Mesothelial cell of epicardium (in vitro differentiated cells): ENCODE data around the gene DNAH8. TPM values are rescaled to one million over a fixed set of nuclear protein-coding genes. Genes with fewer than 3 reads are reported as not detected.

Source experiments
- DNase-seq, 2 experiments: peaks; one replicate each; pipeline ENCODE4 v3.0.0; 2021; ENCODE audit warnings: low spot score in 2 of 2; ENCODE audit not compliant: unreplicated experiment in 2 of 2
- H3K27ac Mint-ChIP-seq: 2 replicates; pipeline ENCODE4 v1.8.0; 2021; ENCODE audit warnings: mixed read lengths
- H3K27me3 Mint-ChIP-seq: 2 replicates; pipeline ENCODE4 v1.8.0; 2021; ENCODE audit warnings: low read depth, mixed read lengths
- H3K36me3 Mint-ChIP-seq: 2 replicates; pipeline ENCODE4 v1.8.0; 2021; ENCODE audit warnings: mixed read lengths
- H3K4me1 Mint-ChIP-seq: 2 replicates; pipeline ENCODE4 v1.8.0; 2021; ENCODE audit warnings: mixed read lengths
- H3K4me3 Mint-ChIP-seq: 2 replicates; pipeline ENCODE4 v1.8.0; 2021; ENCODE audit warnings: mild to moderate bottlenecking, moderate library complexity, mixed read lengths
- H3K9me3 Mint-ChIP-seq: 2 replicates; pipeline ENCODE4 v1.8.0; 2021; ENCODE audit warnings: mixed read lengths
- total RNA-seq: library from RNA; stranded (reverse); gene quantifications from 3 replicates; pipeline ENCODE4 v1.2.1, GENCODE V29; 2021
- TF ChIP-seq, protein P1 (sequence below): fragments of 200-600 bp; sonication (generic); IDR thresholded peaks from one replicate; pipeline ENCODE4 v1.5.0; 2021; ENCODE audit warnings: antibody characterized with exemption; ENCODE audit not compliant: unreplicated experiment

DNAH8 gene
- total RNA-seq, 1 donor from 2014 or later = 0.25 TPM

DNA sequence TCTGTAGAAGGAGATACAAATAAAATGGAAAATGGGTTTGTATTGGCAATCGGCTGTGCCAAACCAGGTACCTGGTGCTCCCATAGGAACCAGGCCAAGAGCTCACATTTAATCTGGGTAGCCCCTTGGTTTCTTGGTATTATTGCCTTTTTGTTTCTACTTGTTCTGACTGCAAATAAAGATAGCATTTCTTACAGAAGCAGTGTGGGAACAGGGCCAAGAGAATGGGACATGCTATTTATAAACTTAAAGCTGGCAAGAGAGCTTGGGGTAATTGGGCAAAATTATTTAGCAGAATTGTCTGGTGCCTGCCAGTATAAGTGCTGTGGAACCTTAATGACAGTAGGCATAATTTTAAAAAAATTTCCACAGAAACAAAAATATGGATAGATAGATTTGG lies 219.9 kb downstream of the DNAH8 start:
- no peak for DNase-seq
- no peaks in the 10 kb centered on the region for H3K36me3 Mint-ChIP-seq
- no peaks in the 10 kb centered on the region for H3K9me3 Mint-ChIP-seq
- H3K27me3 Mint-ChIP-seq = peaks cover 20% of the 10 kb centered on the region
- no peak overlapping the region for H3K27ac Mint-ChIP-seq
- no peaks in the 10 kb centered on the region for H3K4me1 Mint-ChIP-seq
- TF ChIP-seq, protein P1, sequence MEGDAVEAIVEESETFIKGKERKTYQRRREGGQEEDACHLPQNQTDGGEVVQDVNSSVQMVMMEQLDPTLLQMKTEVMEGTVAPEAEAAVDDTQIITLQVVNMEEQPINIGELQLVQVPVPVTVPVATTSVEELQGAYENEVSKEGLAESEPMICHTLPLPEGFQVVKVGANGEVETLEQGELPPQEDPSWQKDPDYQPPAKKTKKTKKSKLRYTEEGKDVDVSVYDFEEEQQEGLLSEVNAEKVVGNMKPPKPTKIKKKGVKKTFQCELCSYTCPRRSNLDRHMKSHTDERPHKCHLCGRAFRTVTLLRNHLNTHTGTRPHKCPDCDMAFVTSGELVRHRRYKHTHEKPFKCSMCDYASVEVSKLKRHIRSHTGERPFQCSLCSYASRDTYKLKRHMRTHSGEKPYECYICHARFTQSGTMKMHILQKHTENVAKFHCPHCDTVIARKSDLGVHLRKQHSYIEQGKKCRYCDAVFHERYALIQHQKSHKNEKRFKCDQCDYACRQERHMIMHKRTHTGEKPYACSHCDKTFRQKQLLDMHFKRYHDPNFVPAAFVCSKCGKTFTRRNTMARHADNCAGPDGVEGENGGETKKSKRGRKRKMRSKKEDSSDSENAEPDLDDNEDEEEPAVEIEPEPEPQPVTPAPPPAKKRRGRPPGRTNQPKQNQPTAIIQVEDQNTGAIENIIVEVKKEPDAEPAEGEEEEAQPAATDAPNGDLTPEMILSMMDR = no peak
- H3K4me3 Mint-ChIP-seq = no peak overlapping the region

DNA sequence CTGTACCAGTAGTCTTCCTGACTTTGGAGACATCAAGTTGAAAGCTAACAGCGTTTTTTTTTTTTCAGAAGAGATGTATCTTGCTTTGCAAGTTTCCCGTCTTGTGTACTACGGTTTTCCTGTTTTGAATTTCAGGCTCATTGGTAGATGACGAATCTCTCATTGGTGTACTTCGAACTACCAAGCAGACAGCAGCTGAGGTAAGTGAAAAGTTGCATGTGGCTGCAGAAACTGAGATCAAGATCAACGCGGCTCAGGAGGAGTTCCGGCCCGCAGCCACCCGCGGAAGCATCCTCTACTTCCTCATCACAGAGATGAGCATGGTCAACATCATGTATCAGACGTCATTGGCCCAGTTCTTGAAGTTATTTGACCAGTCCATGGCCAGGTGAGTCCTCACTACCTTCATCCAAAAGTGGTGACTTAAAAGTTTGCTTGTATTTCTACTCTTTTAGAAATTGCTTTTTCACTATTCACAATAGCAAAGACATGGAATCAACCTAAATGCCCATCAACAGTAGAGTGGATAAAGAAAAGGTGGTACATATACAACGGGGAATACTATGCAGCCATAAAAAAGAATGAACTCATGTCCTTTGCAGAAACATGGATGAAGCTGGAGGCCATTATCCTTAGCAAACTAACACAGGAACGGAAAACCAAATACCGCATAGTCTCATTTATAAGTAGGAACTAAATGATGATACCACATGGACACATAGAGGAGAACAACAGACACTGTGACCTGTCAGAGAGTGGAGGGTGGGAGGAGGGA lies 222.9 kb downstream of the DNAH8 start:
- Mint-ChIP-seq H3K4me3 (no peak overlapping the region), H3K36me3 (no peaks in the 10 kb centered on the region), H3K9me3 (no peaks in the 10 kb centered on the region), H3K4me1 (no peaks in the 10 kb centered on the region), H3K27me3 (peaks cover 18% of the 10 kb centered on the region), H3K27ac (no peak overlapping the region)
- TF ChIP-seq, protein P1 = no peak
- DNase-seq = no peak

DNA sequence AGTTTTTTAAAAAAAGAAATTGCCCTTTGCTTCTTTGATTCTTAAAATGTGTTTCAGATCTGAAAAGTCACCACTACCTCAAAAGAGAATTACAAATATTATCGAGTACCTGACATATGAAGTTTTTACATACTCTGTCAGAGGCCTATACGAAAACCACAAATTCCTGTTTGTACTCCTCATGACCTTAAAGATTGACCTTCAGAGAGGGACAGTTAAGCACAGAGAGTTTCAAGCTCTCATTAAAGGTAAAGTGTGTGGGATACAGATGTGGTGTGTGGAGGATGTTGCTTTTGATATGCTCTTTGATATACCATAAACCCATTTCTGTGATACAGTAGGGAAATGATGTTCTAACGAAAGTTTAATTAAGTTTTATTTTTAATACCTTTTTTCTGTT lies 223.6 kb downstream of the DNAH8 start:
- H3K27ac Mint-ChIP-seq = no peak overlapping the region
- H3K27me3 Mint-ChIP-seq = peaks cover 19% of the 10 kb centered on the region
- no peaks in the 10 kb centered on the region for H3K4me1 Mint-ChIP-seq
- TF ChIP-seq, protein P1 = no peak
- DNase-seq = no peak
- no peaks in the 10 kb centered on the region for H3K9me3 Mint-ChIP-seq
- H3K36me3 Mint-ChIP-seq = no peaks in the 10 kb centered on the region
- no peak overlapping the region for H3K4me3 Mint-ChIP-seq

DNA sequence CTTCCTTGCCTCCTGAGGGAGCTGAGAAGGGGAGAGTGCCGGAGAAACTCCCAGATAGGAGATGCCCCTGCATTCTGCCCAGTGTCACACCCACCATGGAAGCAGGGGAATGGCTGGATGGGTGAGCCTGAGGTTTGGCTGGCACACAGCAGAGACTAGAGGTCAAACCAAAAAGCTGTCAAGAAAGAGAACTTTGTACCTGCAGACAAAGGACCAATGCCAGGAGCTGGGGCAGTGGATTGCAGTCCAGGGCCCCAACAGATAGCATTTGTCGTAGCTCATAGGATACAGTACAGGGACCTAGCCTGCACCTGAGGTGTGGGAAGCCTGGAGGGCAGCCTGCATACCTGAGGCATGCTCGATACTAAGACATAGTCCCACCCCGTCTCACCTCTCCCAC lies 227.3 kb downstream of the DNAH8 start:
- Mint-ChIP-seq H3K4me1 (no peaks in the 10 kb centered on the region), H3K4me3 (no peak overlapping the region), H3K27me3 (peaks cover 39% of the 10 kb centered on the region), H3K27ac (no peak overlapping the region), H3K9me3 (no peaks in the 10 kb centered on the region), H3K36me3 (no peaks in the 10 kb centered on the region)
- TF ChIP-seq, protein P1 = no peak
- DNase-seq = no peak

DNA sequence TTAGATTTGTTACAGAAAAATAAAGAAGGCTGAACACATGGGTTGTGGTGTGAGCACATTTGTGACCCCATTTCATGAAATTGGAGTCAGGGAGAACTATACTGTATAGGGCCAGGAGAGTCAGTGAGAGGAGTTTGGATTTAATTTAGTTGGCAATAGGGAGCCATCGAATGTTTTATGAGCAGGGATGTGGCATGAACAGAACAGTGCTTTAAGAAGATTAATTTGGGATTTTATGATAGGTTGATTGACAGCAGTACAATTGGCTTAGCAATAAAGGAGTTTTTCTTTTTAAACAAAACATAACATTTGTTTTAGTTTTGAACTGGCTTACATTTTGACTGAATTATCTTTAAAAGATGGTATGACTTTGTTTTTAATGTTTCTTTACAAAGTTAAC lies 227.9 kb downstream of the DNAH8 start:
- H3K4me1 Mint-ChIP-seq = no peaks in the 10 kb centered on the region

More for the DNA sequence above, 227.9 kb downstream of the DNAH8 start:
- DNase-seq = no peak
- TF ChIP-seq, protein P1 = no peak
- Mint-ChIP-seq H3K9me3 (no peaks in the 10 kb centered on the region), H3K4me3 (no peak overlapping the region), H3K36me3 (no peaks in the 10 kb centered on the region), H3K27me3 (peaks cover 39% of the 10 kb centered on the region), H3K27ac (no peak overlapping the region)
